SK-N-SH (cell line): Measurements from ENCODE around the gene FAM204A.

Source experiments
- EP300 ChIP-seq, 2 experiments: IDR thresholded peaks; 2 replicates each; pipeline versions ENCODE4 v1.4.0 to v1.6.1; 2012; ENCODE audit warnings: borderline replicate concordance in 1 of 2, low read depth in 1 of 2, low read length in 1 of 2
- EZH2phosphoT487 ChIP-seq: fragments of 200-600 bp; sonication (generic); IDR thresholded peaks from 2 replicates; pipeline ENCODE4 v1.6.1; 2017; ENCODE audit warnings: low read depth, mixed run types, mild to moderate bottlenecking, antibody characterized with exemption, moderate library complexity, borderline replicate concordance
- MAX ChIP-seq: IDR thresholded peaks from 2 replicates; pipeline ENCODE4 v1.4.0; 2012; ENCODE audit warnings: low read depth
- MXI1 ChIP-seq: IDR thresholded peaks from 2 replicates; pipeline ENCODE4 v1.6.1; 2012; ENCODE audit warnings: mild to moderate bottlenecking, low read depth, low read length, improper control_type of control experiment
- NRF1 ChIP-seq: IDR thresholded peaks from 2 replicates; pipeline ENCODE4 v1.6.1; 2012; ENCODE audit warnings: low read depth, mild to moderate bottlenecking, low read length
- POLR2AphosphoS5 ChIP-seq: IDR thresholded peaks from 2 replicates; pipeline ENCODE4 v1.6.1; 2012; ENCODE audit warnings: low read depth, low read length
- RAD21 ChIP-seq: IDR thresholded peaks from 2 replicates; pipeline ENCODE4 v1.6.1; 2012; ENCODE audit warnings: mild to moderate bottlenecking, low read length
- RFX5 ChIP-seq: IDR thresholded peaks from 2 replicates; pipeline ENCODE4 v1.6.1; 2012; ENCODE audit warnings: mild to moderate bottlenecking, improper control_type of control experiment, low read length
- SIN3A ChIP-seq: IDR thresholded peaks from 2 replicates; pipeline ENCODE4 v1.6.1; 2012; ENCODE audit warnings: low read depth, mild to moderate bottlenecking, low read length, moderate library complexity, borderline replicate concordance
- YY1 ChIP-seq: IDR thresholded peaks from 2 replicates; pipeline ENCODE4 v1.4.0; 2012; ENCODE audit warnings: low read depth, mild to moderate bottlenecking
- TF ChIP-seq, protein P1 (sequence below): fragments of 200-600 bp; sonication (generic); IDR thresholded peaks from 2 replicates; pipeline ENCODE4 v1.6.1; 2017; ENCODE audit warnings: antibody characterized with exemption, mild to moderate bottlenecking, moderate library complexity
- TF ChIP-seq, protein P2 (sequence below): IDR thresholded peaks from 2 replicates; pipeline ENCODE4 v1.6.1; 2012; ENCODE audit warnings: mild to moderate bottlenecking, low read depth, low read length, moderate library complexity
- TF ChIP-seq, protein P3 (sequence below): fragments of 150-350 bp; IDR thresholded peaks from 2 replicates; pipeline ENCODE4 v1.6.1; 2017; ENCODE audit warnings: antibody characterized with exemption, low read length, low read depth, borderline replicate concordance

GRCh38 chr10:118357841-118358240, 15.7 kb upstream of the FAM204A start:
- TF ChIP-seq, protein P1, sequence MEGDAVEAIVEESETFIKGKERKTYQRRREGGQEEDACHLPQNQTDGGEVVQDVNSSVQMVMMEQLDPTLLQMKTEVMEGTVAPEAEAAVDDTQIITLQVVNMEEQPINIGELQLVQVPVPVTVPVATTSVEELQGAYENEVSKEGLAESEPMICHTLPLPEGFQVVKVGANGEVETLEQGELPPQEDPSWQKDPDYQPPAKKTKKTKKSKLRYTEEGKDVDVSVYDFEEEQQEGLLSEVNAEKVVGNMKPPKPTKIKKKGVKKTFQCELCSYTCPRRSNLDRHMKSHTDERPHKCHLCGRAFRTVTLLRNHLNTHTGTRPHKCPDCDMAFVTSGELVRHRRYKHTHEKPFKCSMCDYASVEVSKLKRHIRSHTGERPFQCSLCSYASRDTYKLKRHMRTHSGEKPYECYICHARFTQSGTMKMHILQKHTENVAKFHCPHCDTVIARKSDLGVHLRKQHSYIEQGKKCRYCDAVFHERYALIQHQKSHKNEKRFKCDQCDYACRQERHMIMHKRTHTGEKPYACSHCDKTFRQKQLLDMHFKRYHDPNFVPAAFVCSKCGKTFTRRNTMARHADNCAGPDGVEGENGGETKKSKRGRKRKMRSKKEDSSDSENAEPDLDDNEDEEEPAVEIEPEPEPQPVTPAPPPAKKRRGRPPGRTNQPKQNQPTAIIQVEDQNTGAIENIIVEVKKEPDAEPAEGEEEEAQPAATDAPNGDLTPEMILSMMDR, result no peak
- no peak for TF ChIP-seq NRF1
- no peak for TF ChIP-seq RAD21
- TF ChIP-seq POLR2AphosphoS5, result no peak
- TF ChIP-seq, protein P2, sequence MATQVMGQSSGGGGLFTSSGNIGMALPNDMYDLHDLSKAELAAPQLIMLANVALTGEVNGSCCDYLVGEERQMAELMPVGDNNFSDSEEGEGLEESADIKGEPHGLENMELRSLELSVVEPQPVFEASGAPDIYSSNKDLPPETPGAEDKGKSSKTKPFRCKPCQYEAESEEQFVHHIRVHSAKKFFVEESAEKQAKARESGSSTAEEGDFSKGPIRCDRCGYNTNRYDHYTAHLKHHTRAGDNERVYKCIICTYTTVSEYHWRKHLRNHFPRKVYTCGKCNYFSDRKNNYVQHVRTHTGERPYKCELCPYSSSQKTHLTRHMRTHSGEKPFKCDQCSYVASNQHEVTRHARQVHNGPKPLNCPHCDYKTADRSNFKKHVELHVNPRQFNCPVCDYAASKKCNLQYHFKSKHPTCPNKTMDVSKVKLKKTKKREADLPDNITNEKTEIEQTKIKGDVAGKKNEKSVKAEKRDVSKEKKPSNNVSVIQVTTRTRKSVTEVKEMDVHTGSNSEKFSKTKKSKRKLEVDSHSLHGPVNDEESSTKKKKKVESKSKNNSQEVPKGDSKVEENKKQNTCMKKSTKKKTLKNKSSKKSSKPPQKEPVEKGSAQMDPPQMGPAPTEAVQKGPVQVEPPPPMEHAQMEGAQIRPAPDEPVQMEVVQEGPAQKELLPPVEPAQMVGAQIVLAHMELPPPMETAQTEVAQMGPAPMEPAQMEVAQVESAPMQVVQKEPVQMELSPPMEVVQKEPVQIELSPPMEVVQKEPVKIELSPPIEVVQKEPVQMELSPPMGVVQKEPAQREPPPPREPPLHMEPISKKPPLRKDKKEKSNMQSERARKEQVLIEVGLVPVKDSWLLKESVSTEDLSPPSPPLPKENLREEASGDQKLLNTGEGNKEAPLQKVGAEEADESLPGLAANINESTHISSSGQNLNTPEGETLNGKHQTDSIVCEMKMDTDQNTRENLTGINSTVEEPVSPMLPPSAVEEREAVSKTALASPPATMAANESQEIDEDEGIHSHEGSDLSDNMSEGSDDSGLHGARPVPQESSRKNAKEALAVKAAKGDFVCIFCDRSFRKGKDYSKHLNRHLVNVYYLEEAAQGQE, result no peak
- no peak for TF ChIP-seq EZH2phosphoT487
- no peak for TF ChIP-seq EP300 (IDR thresholded peaks at IDR 0.05; ENCODE audit: borderline replicate concordance in 1 of 2, low read depth in 1 of 2, low read length in 1 of 2)
- no peak for TF ChIP-seq MXI1
- TF ChIP-seq RFX5, result no peak
- TF ChIP-seq SIN3A, result no peak
- TF ChIP-seq, protein P3, sequence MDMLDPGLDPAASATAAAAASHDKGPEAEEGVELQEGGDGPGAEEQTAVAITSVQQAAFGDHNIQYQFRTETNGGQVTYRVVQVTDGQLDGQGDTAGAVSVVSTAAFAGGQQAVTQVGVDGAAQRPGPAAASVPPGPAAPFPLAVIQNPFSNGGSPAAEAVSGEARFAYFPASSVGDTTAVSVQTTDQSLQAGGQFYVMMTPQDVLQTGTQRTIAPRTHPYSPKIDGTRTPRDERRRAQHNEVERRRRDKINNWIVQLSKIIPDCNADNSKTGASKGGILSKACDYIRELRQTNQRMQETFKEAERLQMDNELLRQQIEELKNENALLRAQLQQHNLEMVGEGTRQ, result no peak
- no peak for TF ChIP-seq YY1
- no peak for TF ChIP-seq MAX
